HG03175 (cell line): ENCODE results near the gene YAE1.
"Not testable (repeated sequence)": the region's sequence is repeated elsewhere in the genome, so short reads cannot be mapped to it uniquely, and the experiment has no call there.

Experiments
- ATAC-seq: cut with Tn5 transposase; IDR thresholded peaks from one replicate; pipeline ENCODE4 v1.9.1; 2021; ENCODE audit warnings: mild to moderate bottlenecking, moderate library complexity; ENCODE audit not compliant: unreplicated experiment

The YAE1 gene

GRCh38 chr7:39566023-39566921, at the start of gene YAE1:
TSS of gene YAE1 (plus strand) at chr7:39566404. CDS start at chr7:39566419, 15 bp downstream.
- peak; percentile 100 for ATAC-seq

GRCh38 chr7:39516498-39516897, 49.7 kb upstream of the YAE1 start:
- no peak for ATAC-seq

- no peak for ATAC-seq
Measured at GRCh38 chr7:39517240-39517639, 49.0 kb upstream of the YAE1 start.

- ATAC-seq, result no peak
Measured at GRCh38 chr7:39525926-39526325, 40.3 kb upstream of the YAE1 start.

- no peak for ATAC-seq
Measured at GRCh38 chr7:39526666-39527065, 39.5 kb upstream of the YAE1 start.

- no peak for ATAC-seq
Measured at GRCh38 chr7:39527296-39527695, 38.9 kb upstream of the YAE1 start.

- ATAC-seq, result no peak
Measured at GRCh38 chr7:39527951-39528350, 38.3 kb upstream of the YAE1 start.

- no peak for ATAC-seq
Measured at GRCh38 chr7:39528849-39529248, 37.4 kb upstream of the YAE1 start.

- ATAC-seq, result no peak
Measured at GRCh38 chr7:39529582-39529981, 36.6 kb upstream of the YAE1 start.

- ATAC-seq, result no peak
Measured at GRCh38 chr7:39530971-39531370, 35.2 kb upstream of the YAE1 start.

- ATAC-seq, result no peak
Measured at GRCh38 chr7:39531818-39532217, 34.4 kb upstream of the YAE1 start.

- no peak for ATAC-seq
Measured at GRCh38 chr7:39532832-39533231, 33.4 kb upstream of the YAE1 start.

- no peak for ATAC-seq
Measured at GRCh38 chr7:39534599-39534998, 31.6 kb upstream of the YAE1 start.

- ATAC-seq, result no peak
Measured at GRCh38 chr7:39535064-39535463, 31.1 kb upstream of the YAE1 start.

GRCh38 chr7:39535720-39536119, 30.5 kb upstream of the YAE1 start:
- ATAC-seq, result no peak

- ATAC-seq, result no peak
Measured at GRCh38 chr7:39536951-39537350, 29.3 kb upstream of the YAE1 start.

GRCh38 chr7:39539816-39540215, 26.4 kb upstream of the YAE1 start:
- no peak for ATAC-seq

- ATAC-seq, result no peak
Measured at GRCh38 chr7:39540320-39540719, 25.9 kb upstream of the YAE1 start.

GRCh38 chr7:39541511-39541910, 24.7 kb upstream of the YAE1 start:
- no peak for ATAC-seq

- not testable (repeated sequence) for ATAC-seq
Measured at GRCh38 chr7:39544774-39545173, 21.4 kb upstream of the YAE1 start.

GRCh38 chr7:39547336-39547735, 18.9 kb upstream of the YAE1 start:
- no peak for ATAC-seq

GRCh38 chr7:39550411-39550810, 15.8 kb upstream of the YAE1 start:
- ATAC-seq, result no peak

- ATAC-seq, result no peak
Measured at GRCh38 chr7:39553436-39553835, 12.8 kb upstream of the YAE1 start.
